CD14-positive monocyte (primary cell): Measurements from ENCODE around the gene SLC19A2. TPM values are rescaled to one million over a fixed set of nuclear protein-coding genes. Genes with fewer than 3 reads are reported as not detected.

ENCODE experiments used
- DNase-seq, 3 donors: peaks; one replicate each; pipeline ENCODE4 v3.0.0-alpha.2; 2011 to 2022
- H2AFZ ChIP-seq: 2 replicates; pipeline ENCODE4 v1.6.0; 2012; ENCODE audit warnings: mild to moderate bottlenecking, low read depth, low read length, inconsistent platforms; ENCODE audit not compliant: insufficient read depth, poor library complexity, severe bottlenecking
- H3K27ac ChIP-seq, 2 donors: 1 replicate in 1 of 2; 2 replicates in 1 of 2; pipeline ENCODE4 v1.5.1; 2012 to 2013; ENCODE audit warnings: low read length in 2 of 2, control low read depth in 1 of 2, inconsistent platforms in 1 of 2, low read depth in 1 of 2, mild to moderate bottlenecking in 1 of 2
- H3K27me3 ChIP-seq, 2 donors: one replicate each; pipeline versions ENCODE4 v1.6.0 to v1.6.1; 2011 to 2013; ENCODE audit warnings: low read length in 2 of 2; ENCODE audit not compliant: control insufficient read depth in 2 of 2, insufficient read depth in 2 of 2
- H3K36me3 ChIP-seq, 2 donors: replicated peaks in 1 of 2; 1 replicate in 1 of 2; 2 replicates in 1 of 2; pipeline versions ENCODE4 v1.5.1 to v1.6.1; 2012 to 2013; ENCODE audit warnings: low read length in 2 of 2, control low read depth in 1 of 2, inconsistent platforms in 1 of 2, mild to moderate bottlenecking in 1 of 2; ENCODE audit not compliant: insufficient read depth in 2 of 2, control insufficient read depth in 1 of 2
- H3K4me1 ChIP-seq, 2 donors: 1 replicate in 1 of 2; 2 replicates in 1 of 2; pipeline versions ENCODE4 v1.5.1 to v1.6.1; 2012 to 2013; ENCODE audit warnings: low read length in 2 of 2, control low read depth in 1 of 2, inconsistent platforms in 1 of 2, mild to moderate bottlenecking in 1 of 2, moderate library complexity in 1 of 2; ENCODE audit not compliant: insufficient read depth in 2 of 2, control insufficient read depth in 1 of 2
- H3K4me2 ChIP-seq: replicated peaks from 2 replicates; pipeline ENCODE3; 2012; ENCODE audit warnings: low read length, moderate library complexity, mild to moderate bottlenecking; ENCODE audit not compliant: poor library complexity, severe bottlenecking; ENCODE audit errors: extremely low read depth
- H3K4me3 ChIP-seq, 3 experiments: fragments of 200-600 bp in 1 of 3; sonication (generic) in 1 of 3; replicated peaks in 1 of 3; 1 replicate in 2 of 3; 2 replicates in 1 of 3; pipeline ENCODE4 v1.5.1; 2011 to 2013; ENCODE audit warnings: low read length in 3 of 3, mild to moderate bottlenecking in 3 of 3, control low read depth in 2 of 3, low read depth in 2 of 3, inconsistent platforms in 1 of 3, moderate library complexity in 1 of 3
- H3K79me2 ChIP-seq: 2 replicates; pipeline ENCODE4 v1.6.0; 2012; ENCODE audit warnings: mild to moderate bottlenecking, control low read depth, inconsistent platforms, low read length, moderate library complexity; ENCODE audit not compliant: insufficient read depth
- H3K9ac ChIP-seq: 2 replicates; pipeline ENCODE4 v1.6.0; 2017; ENCODE audit warnings: low read length, mild to moderate bottlenecking; ENCODE audit not compliant: insufficient read depth, poor library complexity, severe bottlenecking
- H3K9me3 ChIP-seq, 2 donors: replicated peaks in 1 of 2; 1 replicate in 1 of 2; 2 replicates in 1 of 2; pipeline versions ENCODE4 v1.5.1 to v1.6.1; 2012 to 2013; ENCODE audit warnings: low read length in 2 of 2, control low read depth in 1 of 2; ENCODE audit not compliant: control insufficient read depth in 1 of 2, insufficient read depth in 1 of 2
- H4K20me1 ChIP-seq: 2 replicates; pipeline ENCODE4 v1.6.0; 2012; ENCODE audit warnings: mild to moderate bottlenecking, low read length, control low read depth, moderate library complexity; ENCODE audit not compliant: insufficient read depth
- H3K27ac Mint-ChIP-seq, 7 donors: one replicate each; pipeline ENCODE4 v1.8.0; 2020; ENCODE audit warnings: mild to moderate bottlenecking in 7 of 7, mixed read lengths in 7 of 7, moderate library complexity in 6 of 7, inconsistent platforms in 2 of 7
- H3K27me3 Mint-ChIP-seq, 3 donors: one replicate each; pipeline ENCODE4 v1.8.0; 2021 to 2022; ENCODE audit warnings: low read depth in 3 of 3, mild to moderate bottlenecking in 3 of 3, mixed read lengths in 3 of 3, moderate library complexity in 3 of 3, inconsistent platforms in 1 of 3
- H3K36me3 Mint-ChIP-seq, 2 donors: one replicate each; pipeline ENCODE4 v1.8.0; 2020; ENCODE audit warnings: mixed read lengths in 2 of 2, inconsistent platforms in 1 of 2, mild to moderate bottlenecking in 1 of 2
- H3K4me1 Mint-ChIP-seq: one replicate; pipeline ENCODE4 v1.8.0; 2020; ENCODE audit warnings: mild to moderate bottlenecking, mixed read lengths
- H3K4me3 Mint-ChIP-seq, 2 donors: one replicate each; pipeline ENCODE4 v1.8.0; 2020; ENCODE audit warnings: mild to moderate bottlenecking in 2 of 2, mixed read lengths in 2 of 2, moderate library complexity in 1 of 2
- H3K9me3 Mint-ChIP-seq, 7 donors: one replicate each; pipeline ENCODE4 v1.8.0; 2020 to 2022; ENCODE audit warnings: mixed read lengths in 7 of 7, mild to moderate bottlenecking in 6 of 7, moderate library complexity in 6 of 7, inconsistent platforms in 2 of 7
- WGBS: methylation state at CpG from one replicate; pipeline ENCODE4 v1.1.5; 2013; ENCODE audit warnings: missing lambda C conversion rate; ENCODE audit not compliant: insufficient coverage; 5-methylcytosine and 5-hydroxymethylcytosine counted together
- intact Hi-C, 2 donors: fragments of 100-400 bp; cut with micrococcal nuclease; formaldehyde crosslinking; loops; one replicate each; pipeline versions ENCODE4 v1.15.0 to v1.15.1; 2023
- polyA plus RNA-seq, 3 donors: library from polyadenylated mRNA; depleted of rRNA in 1 of 3; unstranded in 2 of 3; stranded (reverse) in 1 of 3; fragments of 300-500 nt in 2 of 3; fragments of >200 nt in 1 of 3; fragmentation: Illumina TruSeq in 2 of 3; gene quantifications; 1 replicate in 2 of 3; 2 replicates in 1 of 3; pipeline ENCODE4 v1.2.3, GENCODE V29; 2012 to 2021
- TF ChIP-seq, protein P1 (sequence below): fragments of 200-600 bp; IDR thresholded peaks from one replicate; pipeline ENCODE4 v1.8.0; 2022; ENCODE audit warnings: antibody characterized with exemption, mild to moderate bottlenecking

Gene SLC19A2
- polyA plus RNA-seq, 3 donors = 0.52 to 3.2 (median 0.81) TPM

DNA sequence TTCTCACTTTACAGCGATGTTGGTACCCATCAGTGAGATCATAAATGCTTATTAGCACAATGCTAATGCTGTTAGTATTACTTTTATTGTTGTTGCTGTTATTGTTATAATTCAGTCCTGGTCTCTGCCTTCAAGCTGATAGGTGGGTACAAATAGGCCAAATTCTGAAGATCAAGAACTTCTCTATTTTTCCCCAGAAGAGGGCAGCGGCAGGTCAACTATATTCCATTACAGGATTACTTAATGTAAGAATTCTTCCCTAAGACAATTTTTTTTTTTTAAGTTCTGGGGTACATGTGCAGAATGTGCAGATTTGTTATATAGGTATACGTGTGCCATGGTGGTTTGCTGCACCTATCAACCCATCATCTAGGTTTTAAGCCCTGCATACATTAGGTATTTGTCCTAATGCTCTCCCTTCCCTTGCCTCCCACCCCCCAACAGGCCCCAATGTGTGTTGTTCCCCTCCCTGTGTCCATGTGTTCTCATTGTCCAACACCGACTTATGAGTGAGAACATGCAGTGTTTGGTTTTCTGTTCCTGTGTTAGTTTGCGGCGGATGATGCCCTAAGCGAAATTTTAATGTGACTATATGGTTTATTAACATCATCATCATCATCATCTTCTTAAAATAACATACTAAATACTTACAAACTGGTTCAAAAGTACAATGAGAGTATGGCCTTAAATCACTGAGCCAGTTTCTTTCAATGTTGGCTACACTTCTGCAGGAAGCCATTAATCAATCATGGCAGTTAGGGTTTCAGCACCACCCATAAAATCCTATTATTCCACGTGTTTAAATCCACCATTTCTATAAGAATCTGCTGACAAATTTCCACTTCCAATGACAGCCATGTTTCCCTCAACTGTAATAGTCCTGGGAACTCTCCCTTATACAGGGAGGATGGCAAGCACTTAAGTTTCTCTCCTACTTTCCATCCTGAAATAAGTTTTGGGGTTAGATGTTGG is 19.2 kb downstream of the SLC19A2 start:
- intact Hi-C loops = loop anchor here (5.0 to 10.0 kb wide), 2 partner anchors 78 to 81 kb away; no protein-coding TSS in a partner anchor
- no peak overlapping the region for H3K4me3 Mint-ChIP-seq
- peaks cover 29 to 36% of the 10 kb centered on the region in 2 donors for H3K36me3 Mint-ChIP-seq
- Histone ChIP-seq H3K4me2 (no peak overlapping the region), H3K36me3 (peaks cover 8 to 22% of the 10 kb centered on the region in 2 donors), H4K20me1 (no peaks in the 10 kb centered on the region), H3K9ac (no peak overlapping the region), H3K27ac (no peak overlapping the region), H3K4me3 (no peak overlapping the region), H3K79me2 (no peaks in the 10 kb centered on the region), H3K9me3 (no peaks in the 10 kb centered on the region), H2AFZ (no peak overlapping the region), H3K4me1 (no peaks in the 10 kb centered on the region), H3K27me3 (no peaks in the 10 kb centered on the region)
- DNase-seq = peak in 2 of 3 donors; percentile 12 to 18
- H3K27me3 Mint-ChIP-seq = peaks cover 0 to 2% (median 0%) of the 10 kb centered on the region in 3 donors
- H3K9me3 Mint-ChIP-seq = no peaks in the 10 kb centered on the region
- WGBS = no CpG with 5 or more reads among the region's 8 CpGs
- H3K27ac Mint-ChIP-seq = peak overlapping the region in 1 of 7 donors; percentile 25
- H3K4me1 Mint-ChIP-seq = no peaks in the 10 kb centered on the region
- TF ChIP-seq, protein P1, sequence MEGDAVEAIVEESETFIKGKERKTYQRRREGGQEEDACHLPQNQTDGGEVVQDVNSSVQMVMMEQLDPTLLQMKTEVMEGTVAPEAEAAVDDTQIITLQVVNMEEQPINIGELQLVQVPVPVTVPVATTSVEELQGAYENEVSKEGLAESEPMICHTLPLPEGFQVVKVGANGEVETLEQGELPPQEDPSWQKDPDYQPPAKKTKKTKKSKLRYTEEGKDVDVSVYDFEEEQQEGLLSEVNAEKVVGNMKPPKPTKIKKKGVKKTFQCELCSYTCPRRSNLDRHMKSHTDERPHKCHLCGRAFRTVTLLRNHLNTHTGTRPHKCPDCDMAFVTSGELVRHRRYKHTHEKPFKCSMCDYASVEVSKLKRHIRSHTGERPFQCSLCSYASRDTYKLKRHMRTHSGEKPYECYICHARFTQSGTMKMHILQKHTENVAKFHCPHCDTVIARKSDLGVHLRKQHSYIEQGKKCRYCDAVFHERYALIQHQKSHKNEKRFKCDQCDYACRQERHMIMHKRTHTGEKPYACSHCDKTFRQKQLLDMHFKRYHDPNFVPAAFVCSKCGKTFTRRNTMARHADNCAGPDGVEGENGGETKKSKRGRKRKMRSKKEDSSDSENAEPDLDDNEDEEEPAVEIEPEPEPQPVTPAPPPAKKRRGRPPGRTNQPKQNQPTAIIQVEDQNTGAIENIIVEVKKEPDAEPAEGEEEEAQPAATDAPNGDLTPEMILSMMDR = peak; percentile 35

DNA sequence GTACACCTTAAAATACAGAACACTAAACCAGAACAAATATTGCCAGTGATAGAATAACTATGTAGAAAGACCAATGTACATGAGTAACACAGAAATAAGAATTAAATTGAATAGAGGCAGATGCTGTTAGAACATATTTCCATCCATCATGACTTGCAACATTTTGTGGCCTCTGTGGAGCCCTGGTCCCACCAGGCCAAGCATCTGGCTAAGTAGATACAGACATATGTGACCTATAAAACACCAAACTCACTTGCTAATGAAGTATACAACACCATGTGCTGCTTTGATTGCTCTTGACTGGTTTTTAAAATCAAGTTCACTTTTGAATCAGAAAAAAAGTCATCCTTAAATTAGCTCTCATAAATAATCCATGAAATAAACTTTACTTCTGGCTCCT is 20.5 kb downstream of the SLC19A2 start:
- Histone ChIP-seq H2AFZ (no peak overlapping the region), H3K79me2 (no peaks in the 10 kb centered on the region), H3K9ac (no peak overlapping the region), H3K36me3 (peaks cover 8 to 22% of the 10 kb centered on the region in 2 donors), H3K4me1 (peaks cover 5% of the 10 kb centered on the region in 2 donors), H3K27me3 (no peaks in the 10 kb centered on the region), H3K27ac (no peak overlapping the region), H3K4me3 (no peak overlapping the region), H4K20me1 (no peaks in the 10 kb centered on the region), H3K4me2 (no peak overlapping the region), H3K9me3 (no peaks in the 10 kb centered on the region)
- TF ChIP-seq, protein P1 = no peak
- Mint-ChIP-seq H3K27ac (no peak overlapping the region), H3K9me3 (peaks cover 0 to under 1% (median 0%) of the 10 kb centered on the region in 7 donors), H3K27me3 (peaks cover 0 to 2% (median 2%) of the 10 kb centered on the region in 3 donors), H3K36me3 (peaks cover 25 to 33% of the 10 kb centered on the region in 2 donors), H3K4me1 (peaks cover 12% of the 10 kb centered on the region), H3K4me3 (no peak overlapping the region)
- no peak for DNase-seq
- intact Hi-C loops = loop anchor here (5.0 to 10.0 kb wide), 2 partner anchors 80 to 82 kb away; no protein-coding TSS in a partner anchor
